Stimulated activated CD4-positive, alpha-beta T cell treated with anti-CD3 and anti-CD28 coated beads, Interleukin-4, amount 100 ng/mL, for 48 hours (primary cell): ENCODE data around the gene SCN2A.
"Not testable (repeated sequence)": the region's sequence is repeated elsewhere in the genome, so short reads cannot be mapped to it uniquely, and the experiment has no call there.

Experiments
- DNase-seq, 2 donors: peaks; one replicate each; pipeline ENCODE4 v3.0.0-alpha.2; 2020; ENCODE audit warnings: low read depth in 2 of 2

SCN2A gene

DNA sequence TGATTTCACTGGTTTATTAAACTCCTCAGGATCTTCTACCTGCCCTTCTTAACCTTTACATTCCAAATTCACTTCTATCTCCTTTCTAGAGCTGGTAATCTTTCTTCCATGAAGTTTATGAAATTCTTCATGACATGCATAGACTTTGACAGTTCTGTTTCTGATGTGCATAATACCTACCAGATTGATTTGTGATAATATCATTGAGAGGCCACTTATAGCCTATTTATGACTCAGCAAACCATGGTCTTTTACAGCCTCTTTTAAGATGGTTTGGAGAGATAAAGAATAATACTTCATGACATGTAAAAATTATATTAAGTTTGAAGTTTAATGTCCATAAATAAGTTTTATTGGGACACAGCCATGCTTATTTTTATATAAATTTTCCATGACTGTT is 14.0 kb downstream of the SCN2A start:
- DNase-seq, result no peak

DNA sequence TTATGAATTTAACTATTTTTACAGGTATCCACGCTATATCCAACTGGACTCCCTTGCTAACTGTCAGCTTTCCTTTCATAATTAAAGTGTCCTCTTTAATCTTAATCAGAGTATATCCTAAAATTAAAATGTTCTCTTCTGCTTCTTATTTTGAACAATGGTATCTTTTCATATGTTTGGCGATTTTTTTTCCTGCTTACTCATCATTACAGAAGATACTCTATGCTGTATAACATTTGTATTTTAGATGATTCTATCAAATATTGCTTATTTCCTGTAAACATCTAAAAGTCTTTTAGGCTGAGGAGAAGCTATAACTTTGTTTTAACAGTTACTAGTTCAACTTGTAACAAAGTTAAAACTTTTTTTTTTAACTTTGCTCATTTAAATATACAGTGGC is 17.4 kb downstream of the SCN2A start:
- DNase-seq, result no peak

DNA sequence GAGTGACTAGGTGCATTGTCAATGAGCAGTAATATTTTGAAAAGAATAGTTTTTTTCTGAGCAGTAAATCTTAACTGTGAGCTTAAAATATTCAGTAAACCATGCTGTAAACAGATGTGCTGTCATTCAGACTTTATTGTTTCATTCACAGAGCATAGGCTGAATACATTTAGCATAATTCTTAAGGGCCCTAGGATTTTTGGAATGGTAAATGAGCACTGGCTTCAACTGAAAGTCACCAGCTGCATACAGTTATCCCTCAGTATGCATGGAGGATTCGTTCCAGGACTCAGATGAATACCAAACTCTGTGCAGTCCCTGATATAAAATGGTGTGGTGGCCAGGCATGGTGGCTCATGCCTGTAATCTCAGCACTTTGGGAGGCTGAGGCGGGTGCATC is 21.1 kb downstream of the SCN2A start:
- not testable (repeated sequence) for DNase-seq

DNA sequence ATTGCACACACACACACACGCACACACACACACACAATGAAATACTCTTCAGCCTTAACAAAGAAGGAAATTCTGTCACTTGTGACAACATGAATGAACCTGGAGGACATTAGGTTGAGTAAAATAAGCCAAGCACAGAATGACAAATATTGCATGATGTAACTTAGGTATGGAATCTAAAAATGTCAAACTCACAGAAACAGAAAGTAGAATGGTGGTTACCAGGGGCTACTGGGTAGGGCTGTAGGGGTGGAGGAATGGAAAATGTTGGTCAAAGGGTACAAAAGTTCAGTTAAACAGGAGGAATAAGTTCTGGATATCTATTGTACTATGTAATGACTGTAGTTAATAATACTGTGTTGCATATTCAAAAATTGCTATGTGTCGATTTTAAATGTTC is 29.5 kb downstream of the SCN2A start:
- peak in 1 of 2 donors; percentile 1 for DNase-seq

DNA sequence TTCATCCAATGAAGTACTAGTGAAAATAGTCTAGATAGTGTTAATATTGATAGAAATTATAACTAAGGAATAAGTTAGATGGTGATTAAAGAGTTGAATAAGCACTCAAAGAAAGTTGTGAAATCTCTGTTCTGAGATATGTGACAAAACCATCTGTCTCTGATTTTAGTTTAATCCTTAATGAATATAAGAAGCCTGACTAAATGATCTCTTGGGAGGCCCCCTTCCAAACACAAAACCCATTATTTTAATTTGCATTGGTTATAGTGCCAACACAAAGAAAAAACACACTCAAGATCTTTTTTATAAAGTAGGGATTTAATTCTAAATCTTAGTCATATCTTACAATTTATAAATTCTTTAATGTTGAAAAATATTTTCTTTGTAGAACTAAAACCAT is 34.0 kb downstream of the SCN2A start:
- DNase-seq, result no peak

DNA sequence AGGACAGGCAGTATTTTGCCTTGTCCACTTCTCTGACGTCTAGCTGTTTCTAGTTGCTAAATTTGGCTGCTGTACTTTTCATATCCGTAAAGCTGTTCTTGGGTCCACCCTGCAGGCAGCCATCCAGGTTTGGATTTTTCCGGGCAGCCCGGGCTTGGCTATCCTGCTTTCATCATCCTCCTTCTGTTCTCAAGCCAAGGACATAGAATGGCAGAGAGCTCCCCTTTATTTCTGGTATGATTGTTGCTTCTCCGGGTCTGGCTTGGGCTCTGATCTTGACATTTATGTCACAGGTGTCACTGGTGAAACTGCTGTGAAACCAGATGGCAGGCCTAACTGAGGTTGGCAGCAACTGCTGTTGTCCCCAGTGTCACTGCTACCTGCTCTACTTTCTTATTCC is 35.5 kb downstream of the SCN2A start:
- no peak for DNase-seq

DNA sequence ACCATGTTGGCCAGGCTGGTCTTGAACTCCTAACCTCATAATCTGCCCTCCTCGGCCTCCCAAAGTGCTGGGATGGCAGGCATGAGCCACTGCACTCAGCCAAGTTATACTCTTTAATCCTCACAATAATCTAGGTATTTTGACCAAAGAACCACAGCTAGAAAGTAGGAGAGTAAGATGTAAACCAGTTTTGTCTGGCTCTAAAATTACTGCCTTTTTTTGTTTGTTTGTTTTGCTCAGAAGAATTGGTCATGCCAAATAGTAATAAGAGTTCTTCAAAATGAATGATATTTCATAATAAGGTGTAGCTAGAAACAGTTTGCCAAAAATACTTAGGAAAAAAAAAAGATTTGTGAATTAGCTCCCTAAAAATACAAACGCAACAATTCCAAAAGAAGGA is 36.7 kb downstream of the SCN2A start:
- DNase-seq, result no peak

DNA sequence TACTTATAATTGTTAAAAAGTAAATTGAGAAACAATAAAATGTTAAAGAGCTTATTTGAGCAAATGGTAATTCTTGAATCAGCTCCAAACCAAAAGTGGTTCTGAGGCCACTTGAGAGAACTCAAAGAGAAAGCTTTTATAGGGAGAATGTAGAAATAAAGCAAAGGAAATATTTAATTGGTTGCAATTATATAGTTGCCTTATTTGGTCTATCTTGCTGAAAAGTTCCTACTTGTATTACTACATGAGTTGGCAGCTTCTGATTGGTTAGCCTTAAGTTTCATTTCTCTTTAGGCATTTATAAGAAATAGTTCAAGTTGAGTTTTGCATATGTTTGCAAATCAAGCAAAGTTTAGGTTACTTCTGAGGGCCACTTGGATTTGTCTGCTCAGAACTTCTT is 38.1 kb downstream of the SCN2A start:
- no peak for DNase-seq

DNA sequence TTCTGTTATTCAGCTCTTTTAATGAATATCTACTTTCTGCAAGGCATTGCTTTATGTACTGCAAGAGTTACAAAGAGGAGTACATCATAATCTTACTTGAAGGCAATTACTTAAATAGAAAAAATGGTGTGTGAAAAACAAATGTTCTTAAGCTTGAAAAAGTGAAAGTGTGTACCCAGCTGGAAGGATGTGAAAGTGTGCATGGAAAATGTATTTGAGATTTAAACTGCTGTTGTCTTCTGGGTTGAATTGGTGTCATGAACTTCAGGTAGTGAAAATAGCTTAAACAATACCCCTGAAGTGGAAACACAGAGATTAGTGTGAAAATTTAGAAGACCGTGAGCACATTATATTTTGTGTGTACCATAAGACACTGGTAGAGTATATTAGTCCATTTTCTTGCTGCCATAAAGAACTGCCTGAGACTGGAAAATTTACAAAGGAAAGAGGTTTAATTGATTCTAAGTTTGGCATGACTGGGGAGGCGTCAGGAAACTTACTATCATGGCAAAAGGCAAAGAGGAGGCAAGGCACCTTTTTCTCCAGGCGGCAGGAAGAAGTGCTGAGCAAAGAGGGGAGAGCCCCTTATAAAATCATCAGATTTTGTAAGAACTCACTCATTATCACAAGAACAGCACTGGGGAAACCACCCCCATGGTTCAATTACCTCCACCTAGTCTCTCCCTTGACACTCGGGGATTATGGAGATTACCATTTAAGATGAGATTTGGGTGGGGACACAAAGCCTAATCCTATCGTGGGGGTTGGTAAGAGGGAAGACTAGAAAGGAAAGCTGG is 38.8 kb downstream of the SCN2A start:
- DNase-seq, result no peak

DNA sequence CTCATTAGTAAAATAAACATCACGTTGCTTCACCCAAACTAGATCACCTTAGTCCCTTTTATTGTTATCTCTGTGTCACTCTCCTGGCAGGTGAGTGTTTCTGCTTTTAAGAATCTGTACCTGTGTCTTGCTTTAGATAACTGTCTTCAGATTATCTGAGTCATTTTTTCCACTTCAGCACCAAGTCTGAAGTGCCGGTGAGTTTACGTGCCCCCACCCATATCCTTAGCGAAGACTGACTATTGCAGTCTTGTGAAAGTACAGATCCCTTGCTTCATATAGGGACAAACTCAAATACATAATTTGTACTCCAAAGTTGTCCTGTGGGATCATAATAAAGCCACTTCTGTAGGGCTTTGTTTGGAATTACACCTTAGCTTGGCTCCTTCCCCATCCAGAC is 41.1 kb downstream of the SCN2A start:
- no peak for DNase-seq

DNA sequence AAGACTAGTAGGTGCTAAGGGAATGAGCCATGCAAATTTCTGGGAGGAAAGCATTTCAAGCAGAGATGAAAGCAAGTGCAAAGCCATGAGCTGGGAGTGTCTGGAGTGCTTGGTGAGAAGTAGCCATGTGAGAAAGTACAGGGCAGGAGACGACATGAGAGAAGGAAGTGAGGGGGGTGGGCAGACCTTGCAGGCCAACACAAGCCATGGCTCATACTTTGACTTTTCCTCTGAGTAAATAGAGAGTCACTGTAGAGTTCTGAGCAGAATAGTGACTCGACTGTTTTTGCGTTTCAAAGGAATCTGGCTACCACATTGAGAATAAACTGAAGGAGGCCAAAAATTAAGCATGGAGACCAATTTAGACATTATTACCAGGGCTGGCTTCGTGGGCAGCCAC is 42.2 kb downstream of the SCN2A start:
- no peak for DNase-seq

DNA sequence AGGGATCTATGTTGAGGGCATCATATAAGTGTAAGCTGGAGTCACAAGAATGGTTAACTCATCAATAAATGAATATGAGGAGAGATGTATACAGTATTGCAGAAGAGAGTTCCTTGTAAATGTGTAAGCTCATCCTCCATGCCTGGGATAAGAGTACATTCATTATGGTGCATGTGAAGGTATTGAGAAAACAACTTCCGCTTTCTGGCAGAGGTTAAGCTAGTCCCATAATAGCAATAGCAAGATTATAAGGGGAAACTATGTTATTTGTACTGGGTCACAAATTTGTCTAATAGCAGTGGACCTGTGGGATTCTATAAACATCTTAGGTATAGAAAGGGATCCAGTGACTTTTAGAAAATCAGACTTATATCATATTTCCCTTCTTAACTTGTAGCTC is 44.1 kb downstream of the SCN2A start:
- no peak for DNase-seq

DNA sequence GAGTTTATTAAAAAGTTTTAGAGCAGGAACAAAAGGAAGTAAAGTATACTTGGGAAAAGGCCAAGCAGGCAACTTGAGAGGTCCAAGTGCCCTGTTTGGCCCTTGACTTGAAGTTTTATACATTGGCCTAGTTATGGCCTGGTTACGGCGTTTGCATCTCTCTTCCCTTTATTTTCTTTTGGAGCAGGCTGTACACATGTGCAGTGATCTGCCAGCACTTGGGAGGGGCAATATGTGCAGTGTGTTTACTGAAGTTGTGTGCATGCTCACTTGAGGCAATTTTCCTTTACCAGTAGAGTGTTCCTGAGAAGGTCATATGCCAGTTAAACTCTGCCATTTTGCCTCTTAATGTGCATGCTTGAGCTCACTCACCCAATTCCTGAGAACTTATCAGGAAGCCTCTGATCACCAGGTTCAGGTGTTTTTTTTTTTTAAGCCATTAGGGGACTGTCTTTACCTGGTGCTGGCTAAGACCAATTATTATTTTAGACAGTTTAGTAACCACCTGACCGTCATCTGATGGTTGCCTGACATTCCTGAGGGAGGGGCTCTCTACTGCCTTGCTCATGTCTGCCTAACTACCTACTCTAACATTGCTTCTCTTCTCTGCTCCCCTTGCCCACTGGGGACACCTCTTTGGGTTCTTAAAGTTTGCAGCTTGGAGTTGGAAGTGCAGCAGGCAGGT is 48.0 kb downstream of the SCN2A start:
- DNase-seq, result no peak

DNA sequence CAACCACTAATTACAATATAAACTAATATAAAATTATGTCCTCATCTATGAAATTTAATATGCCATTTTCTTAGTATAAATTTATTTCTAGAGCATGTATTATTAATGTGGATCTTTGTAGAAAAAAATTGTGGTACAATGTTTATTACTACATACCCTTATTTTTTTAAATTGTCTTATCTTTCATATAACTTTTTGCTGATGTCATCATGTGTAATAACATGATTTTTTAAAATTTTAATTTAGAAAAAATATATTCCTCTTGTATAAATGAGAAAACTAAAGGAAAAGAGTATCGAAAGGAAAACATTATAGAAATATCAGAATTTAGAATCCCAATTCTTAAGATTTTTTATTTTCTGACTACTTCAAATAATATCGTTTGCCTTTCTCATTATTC is 49.9 kb downstream of the SCN2A start:
- no peak for DNase-seq

DNA sequence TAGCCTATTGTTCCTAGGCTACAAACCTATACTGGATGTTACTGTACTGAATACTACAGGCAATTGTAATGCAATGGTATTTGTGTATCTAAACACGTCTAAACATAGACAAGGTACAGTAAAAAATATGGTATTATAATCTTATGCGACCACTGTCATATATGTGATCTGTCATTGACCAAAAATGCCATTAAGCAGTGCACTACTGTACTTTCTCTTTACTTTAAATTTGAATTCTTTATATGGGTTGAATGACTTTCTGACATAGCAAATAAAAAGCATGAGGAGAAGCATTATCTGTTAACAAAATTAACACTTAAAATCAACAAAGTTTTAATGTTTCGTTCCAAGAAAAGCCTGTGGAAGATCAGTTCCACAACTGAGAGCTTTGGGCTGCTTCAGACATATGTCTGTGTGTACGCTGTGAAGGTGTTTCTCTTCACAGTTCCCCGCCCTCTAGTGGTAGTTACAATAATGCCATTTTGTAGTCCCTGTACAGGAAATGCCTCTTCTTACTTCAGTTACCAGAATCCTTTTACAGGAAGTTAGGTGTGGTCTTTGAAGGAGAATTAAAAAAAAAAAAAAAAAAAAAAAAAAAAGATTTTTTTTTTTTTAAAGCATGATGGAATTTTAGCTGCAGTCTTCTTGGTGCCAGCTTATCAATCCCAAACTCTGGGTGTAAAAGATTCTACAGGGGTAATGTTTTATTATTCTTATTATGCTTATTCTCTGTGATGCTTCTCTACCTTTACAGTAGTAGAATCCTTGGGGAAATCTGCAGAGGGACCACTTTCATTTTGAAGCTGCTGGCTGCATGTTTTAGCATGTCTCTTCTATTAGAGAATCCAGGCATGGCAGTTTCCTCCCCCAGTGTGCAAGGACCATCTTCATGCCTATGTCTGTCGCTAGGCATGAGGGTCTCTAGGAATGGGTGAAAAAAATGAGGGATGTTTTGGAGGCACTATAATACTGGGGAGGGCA is 54.5 kb downstream of the SCN2A start:
- peak in 1 of 2 donors; percentile 11 for DNase-seq

DNA sequence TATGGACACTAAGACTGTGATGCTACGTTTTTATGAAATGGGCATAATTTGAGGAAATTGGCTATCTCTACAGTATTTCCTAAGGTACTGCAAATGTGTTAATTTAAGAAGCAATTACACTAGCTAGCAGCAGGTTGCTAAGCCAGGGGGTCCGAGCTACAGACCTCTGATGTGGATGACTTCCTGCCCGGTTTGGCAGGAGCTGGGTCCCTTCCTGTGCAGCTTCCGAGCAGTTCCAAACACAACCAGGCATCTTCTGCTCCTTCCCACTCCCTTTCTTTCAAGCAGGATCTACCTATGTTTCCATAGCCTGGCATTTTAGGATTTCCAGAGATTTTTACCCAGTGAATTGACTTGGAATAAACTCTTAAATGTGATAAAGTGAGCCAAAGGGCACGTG is 55.7 kb downstream of the SCN2A start:
- no peak for DNase-seq

DNA sequence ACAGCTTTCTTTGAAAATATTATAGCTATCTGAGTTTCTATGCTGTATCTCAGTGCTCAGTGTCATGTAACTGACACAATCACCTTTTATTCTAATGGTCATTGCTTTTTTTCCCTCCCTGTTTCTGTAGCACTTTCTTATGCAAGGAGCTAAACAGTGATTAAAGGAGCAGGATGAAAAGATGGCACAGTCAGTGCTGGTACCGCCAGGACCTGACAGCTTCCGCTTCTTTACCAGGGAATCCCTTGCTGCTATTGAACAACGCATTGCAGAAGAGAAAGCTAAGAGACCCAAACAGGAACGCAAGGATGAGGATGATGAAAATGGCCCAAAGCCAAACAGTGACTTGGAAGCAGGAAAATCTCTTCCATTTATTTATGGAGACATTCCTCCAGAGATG is 56.4 kb downstream of the SCN2A start:
- no peak for DNase-seq

DNA sequence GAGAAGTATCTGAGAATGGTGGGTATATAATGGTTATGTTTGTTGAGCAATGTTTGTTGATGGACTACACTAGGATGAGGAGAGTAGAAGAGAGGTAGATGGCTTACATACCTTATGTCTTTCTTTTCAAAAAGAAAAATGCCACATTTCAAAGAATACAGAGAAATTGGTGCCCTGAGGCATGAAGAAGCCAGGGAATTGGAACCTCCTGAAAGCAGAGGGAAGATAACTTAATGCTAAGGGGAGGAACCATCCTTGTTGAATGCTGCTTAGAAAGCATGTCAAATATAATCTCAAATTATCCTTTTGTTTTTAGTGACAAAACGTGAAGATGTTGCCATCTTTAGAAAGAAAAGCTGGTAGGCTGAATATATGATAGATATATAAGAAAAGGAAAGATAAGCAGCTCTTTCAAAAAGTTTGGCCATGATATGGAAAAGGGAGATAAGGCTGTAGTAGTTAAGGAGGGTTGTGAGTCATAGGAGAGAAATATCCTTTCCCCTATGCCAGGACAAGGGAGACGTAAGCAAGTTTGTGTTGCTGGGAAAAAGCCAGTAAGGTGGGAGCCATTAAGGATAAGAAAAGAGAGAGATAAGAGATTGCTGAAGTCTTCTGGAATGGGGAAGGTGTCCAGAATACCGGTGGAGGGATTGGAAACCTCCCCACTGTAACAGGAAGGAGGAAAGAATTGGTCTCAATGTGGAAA is 66.3 kb downstream of the SCN2A start:
- DNase-seq, result no peak

DNA sequence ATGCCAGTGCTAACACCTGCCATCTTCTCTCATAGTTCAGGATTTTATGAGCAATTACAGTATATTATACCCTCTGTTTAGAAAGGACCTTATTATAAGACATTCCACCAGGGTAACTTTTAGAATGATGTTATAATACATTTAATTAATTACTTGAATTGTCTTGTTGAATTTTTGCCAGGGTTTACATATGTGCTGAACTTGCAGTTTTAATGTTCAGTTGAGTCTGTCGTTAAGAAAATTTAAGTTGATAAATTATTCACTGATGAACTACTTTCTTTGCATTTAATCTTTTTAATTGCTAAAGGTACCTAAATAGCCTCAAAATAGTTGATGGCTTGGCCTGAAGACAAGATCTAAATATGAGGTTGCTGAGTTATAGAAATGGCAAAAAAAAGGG is 68.1 kb downstream of the SCN2A start:
- no peak for DNase-seq

DNA sequence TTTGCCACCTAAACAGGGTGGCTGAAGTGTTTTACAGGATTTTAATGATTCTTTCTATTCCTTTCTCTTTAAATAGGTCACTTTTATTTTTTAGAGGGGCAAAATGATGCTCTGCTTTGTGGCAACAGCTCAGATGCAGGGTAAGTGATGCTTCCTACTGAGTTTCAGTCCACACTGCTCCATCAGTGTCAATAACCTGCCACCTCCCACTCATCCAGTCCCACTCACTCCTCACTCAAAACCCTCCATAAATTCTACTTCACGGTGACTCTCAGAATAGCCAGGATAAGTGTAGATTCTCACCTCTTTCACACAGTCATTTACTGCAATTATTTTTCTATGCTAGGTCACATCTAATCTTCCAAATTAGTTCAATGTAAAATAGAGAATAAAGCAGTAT is 72.7 kb downstream of the SCN2A start:
- DNase-seq, result no peak

DNA sequence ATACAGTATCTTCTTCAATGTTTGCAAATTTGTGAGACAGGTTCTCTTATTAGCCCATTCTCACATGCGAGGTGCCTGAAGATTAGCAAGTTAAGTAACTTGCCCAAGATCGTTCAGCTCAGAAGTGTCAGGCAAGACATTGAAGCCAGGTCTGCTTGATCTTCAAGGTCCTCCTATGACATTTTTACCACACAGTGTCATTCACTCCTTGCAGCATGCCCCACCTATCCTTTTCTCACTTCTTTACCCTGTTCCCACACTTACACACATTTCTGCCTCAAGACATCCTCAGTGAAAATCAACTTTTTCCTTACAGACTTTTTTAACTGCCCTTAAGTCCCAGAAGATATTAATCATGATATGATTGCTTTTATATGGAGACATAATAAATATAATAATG is 73.8 kb downstream of the SCN2A start:
- no peak for DNase-seq

DNA sequence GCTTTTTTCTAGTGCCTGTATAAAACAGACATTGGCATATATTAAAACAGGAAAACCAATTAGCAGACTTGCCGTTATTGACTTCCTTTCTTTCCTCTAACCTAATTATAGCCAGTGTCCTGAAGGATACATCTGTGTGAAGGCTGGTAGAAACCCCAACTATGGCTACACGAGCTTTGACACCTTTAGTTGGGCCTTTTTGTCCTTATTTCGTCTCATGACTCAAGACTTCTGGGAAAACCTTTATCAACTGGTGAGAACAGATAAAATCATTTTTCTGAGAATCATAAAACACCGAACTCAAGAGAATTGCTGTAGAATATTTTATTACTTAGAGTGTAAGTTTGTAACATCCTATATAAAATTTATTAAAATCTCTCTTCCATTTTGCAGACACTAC is 74.3 kb downstream of the SCN2A start:
- DNase-seq, result no peak
